Tracheal epithelial cell (primary cell): ENCODE results near the gene COMTD1. TPM values are rescaled to one million over a fixed set of nuclear protein-coding genes. Genes with fewer than 3 reads are reported as not detected.

ENCODE experiments used
- total RNA-seq: library from RNA; depleted of rRNA; stranded (reverse); fragments of >200 nt; gene quantifications from 2 replicates; pipeline ENCODE4 v1.2.1, GENCODE V29; 2014

Gene COMTD1
- 27.1 and 42.2 TPM in 2 replicates for total RNA-seq

DNA sequence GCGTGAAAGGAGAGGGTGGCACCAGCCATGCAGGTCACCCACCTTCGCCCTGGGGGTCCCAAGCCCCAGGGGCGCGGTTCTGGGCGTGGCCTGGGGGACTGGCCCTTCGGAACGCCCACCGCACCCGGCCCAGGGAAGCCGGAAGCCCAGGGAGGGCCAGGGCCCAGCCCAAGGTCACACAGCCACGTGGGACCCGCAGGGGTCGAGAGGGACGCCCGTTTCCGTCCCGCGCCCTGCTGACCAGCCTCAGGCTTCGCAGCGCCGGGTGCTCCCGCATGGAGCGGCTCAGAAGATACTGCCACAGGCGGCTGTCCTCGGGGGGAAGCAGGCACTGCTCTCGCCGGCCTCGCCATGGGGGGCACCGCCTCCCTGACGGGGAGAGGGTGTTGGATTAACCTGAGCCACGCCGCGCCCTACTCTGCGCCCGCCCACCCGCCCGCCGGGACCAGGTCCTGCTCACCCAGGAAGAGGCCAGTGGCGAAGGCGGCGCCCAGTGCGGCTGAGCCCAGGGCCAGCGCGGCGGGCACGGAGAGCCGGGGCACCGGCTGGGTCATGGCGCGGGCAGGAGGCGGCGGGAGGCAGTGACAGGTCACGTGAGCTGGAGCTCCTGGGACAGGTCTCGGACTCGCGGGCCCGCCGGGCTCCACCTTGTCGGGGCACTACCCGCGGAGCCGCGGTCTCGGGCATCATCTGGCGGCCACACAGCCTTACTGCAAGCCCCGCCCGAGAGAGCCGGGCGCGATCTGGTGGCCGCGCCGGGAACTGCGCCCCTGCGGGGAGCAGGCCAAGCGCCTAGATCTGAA is at the start of gene COMTD1:
COMTD1 (minus strand) TSS at position 583 of the 803 bp plus-strand sequence; CDS start at position 554, 29 bp downstream.

DNA sequence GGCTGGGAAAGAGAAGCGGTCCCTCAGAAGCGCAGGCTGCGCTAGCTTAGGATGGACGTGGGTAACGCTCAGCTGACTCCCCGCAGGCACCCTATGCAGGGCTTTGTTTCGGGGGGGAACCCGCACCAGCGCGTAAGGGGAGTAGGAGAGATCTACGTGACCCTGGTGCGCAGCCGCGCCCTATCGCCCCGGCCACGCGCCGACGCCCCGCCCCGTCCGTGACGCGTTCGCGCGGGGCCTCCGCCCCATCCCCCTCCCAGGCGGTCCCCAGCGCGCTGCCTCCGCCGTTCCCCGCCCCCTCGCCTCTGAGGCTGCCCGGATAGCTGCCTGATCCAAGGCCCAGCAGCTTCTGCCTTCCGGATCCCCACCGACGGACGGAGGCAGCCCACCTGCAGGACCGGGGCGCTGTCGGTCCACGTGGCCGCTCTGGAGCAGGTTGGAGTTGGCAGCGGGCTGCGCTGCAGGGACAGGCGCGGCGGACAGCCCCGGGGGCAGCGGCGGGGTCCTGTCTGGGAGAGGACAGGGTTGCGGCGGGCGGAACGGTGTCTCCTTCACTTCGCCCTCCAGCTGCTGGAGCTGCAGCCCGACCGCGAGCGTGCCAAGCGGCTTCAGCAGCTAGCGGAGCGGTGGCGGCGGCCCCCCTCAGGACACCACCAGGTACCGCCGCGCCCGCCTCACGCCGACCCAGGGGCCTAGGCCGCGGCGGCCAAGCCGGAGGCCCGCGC is 25.3 kb downstream of the COMTD1 start, which contains the start of gene VDAC2:
VDAC2 (plus strand) TSS at position 515 of the 725 bp plus-strand sequence. CDS start 363 bp downstream, outside the sequence.

Other genes starting within 250 kb of the COMTD1 start
- gene SAMD8, start 124.3 kb downstream of the COMTD1 start, total RNA-seq = 30.4 and 33.7 TPM in 2 replicates
- 279 and 289 TPM in 2 replicates for gene VDAC2, start 25.2 kb downstream of the COMTD1 start, total RNA-seq
- gene ZNF503, start 165.8 kb upstream of the COMTD1 start, total RNA-seq = 4.8 and 6.0 TPM in 2 replicates
- 3.0 and 3.1 TPM in 2 replicates for gene LRMDA, start 195.7 kb upstream of the COMTD1 start, total RNA-seq